ENCODE measurements around the gene CACNG4.

- TF ChIP-seq CTCF (IDR thresholded peaks at IDR 0.05) (no peak), POLR2A (IDR thresholded peaks at IDR 0.05) (no peak)
Observed at GRCh38 chr17:67041941-67042899, 77.7 kb downstream of the CACNG4 start.

Measured in heart left ventricle (tissue), 13 donors.